ENCODE data around the gene VOPP1. TPM values are rescaled to one million over a fixed set of nuclear protein-coding genes. Genes with fewer than 3 reads are reported as not detected.
"Not testable (repeated sequence)": the region's sequence is repeated elsewhere in the genome, so short reads cannot be mapped to it uniquely, and the experiment has no call there.

VOPP1 gene
- total RNA-seq, 4 donors from 2014 or later: 15.1 to 29.8 (median 22.9) TPM

- no peak for TF ChIP-seq POLR2A (IDR thresholded peaks at IDR 0.05)
- TF ChIP-seq, protein P1, sequence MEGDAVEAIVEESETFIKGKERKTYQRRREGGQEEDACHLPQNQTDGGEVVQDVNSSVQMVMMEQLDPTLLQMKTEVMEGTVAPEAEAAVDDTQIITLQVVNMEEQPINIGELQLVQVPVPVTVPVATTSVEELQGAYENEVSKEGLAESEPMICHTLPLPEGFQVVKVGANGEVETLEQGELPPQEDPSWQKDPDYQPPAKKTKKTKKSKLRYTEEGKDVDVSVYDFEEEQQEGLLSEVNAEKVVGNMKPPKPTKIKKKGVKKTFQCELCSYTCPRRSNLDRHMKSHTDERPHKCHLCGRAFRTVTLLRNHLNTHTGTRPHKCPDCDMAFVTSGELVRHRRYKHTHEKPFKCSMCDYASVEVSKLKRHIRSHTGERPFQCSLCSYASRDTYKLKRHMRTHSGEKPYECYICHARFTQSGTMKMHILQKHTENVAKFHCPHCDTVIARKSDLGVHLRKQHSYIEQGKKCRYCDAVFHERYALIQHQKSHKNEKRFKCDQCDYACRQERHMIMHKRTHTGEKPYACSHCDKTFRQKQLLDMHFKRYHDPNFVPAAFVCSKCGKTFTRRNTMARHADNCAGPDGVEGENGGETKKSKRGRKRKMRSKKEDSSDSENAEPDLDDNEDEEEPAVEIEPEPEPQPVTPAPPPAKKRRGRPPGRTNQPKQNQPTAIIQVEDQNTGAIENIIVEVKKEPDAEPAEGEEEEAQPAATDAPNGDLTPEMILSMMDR (IDR thresholded peaks at IDR 0.05): no peak
- no peak overlapping the region for H3K4me3 ChIP-seq (ENCODE audit: low read depth, poor library complexity, severe bottlenecking)
- intact Hi-C loops (cut with DNase I; ENCODE audit: low total_unique reads): no loop called here
- no peak for DNase-seq (ENCODE audit: low spot score in 2 of 2)
- 82 to 83% methylated on average over 8 of the region's 8 CpGs for WGBS, 2 donors
These were observed 15.5 kb upstream of the VOPP1 start for GRCh38 chr7:55587687-55588378.

GRCh38 chr7:55582656-55583055 is 10.4 kb upstream of the VOPP1 start:
- H3K4me3 ChIP-seq (ENCODE audit: low read depth, poor library complexity, severe bottlenecking); DNase-seq (ENCODE audit: low spot score in 2 of 2); intact Hi-C loops (cut with DNase I; ENCODE audit: low total_unique reads): not testable (repeated sequence)
- 86 to 91% methylated on average over 9 of the region's 9 CpGs for WGBS, 2 donors

GRCh38 chr7:55576753-55577152 is 4.5 kb upstream of the VOPP1 start:
- no peak for DNase-seq (ENCODE audit: low spot score in 2 of 2)
- 80 to 87% methylated on average over 4 of the region's 4 CpGs for WGBS, 2 donors
- TF ChIP-seq, protein P1 (IDR thresholded peaks at IDR 0.05): no peak
- no peak for TF ChIP-seq POLR2A (IDR thresholded peaks at IDR 0.05)
- intact Hi-C loops (cut with DNase I; ENCODE audit: low total_unique reads): no loop called here
- no peak overlapping the region for H3K4me3 ChIP-seq (ENCODE audit: low read depth, poor library complexity, severe bottlenecking)

DNA sequence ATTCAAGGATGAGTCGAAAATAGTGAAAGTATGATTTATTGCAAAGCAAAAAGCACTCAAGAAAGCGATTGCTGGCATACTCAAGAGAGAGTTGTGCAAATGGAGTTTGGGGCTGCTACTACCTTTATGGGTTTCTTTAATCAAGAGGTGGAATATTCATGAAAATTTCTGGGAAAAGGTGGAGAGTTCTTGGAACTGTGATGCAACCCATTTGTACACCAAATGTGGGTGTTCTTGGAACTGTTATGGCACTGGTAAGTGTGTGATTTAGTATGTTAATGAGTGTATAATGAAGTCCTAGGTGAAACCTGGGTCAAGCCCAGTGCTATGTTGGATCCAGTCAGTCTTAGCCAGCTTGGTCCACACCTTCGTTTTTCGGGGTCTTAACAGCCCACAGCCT is 3.4 kb upstream of the VOPP1 start:
- intact Hi-C loops (cut with DNase I; ENCODE audit: low total_unique reads): no loop called here
- TF ChIP-seq POLR2A (IDR thresholded peaks at IDR 0.05): no peak
- WGBS, 2 donors: 86 to 87% methylated on average over 4 of the region's 4 CpGs
- no peak for DNase-seq (ENCODE audit: low spot score in 2 of 2)
- no peak overlapping the region for H3K4me3 ChIP-seq (ENCODE audit: low read depth, poor library complexity, severe bottlenecking)

- intact Hi-C loops (cut with DNase I; ENCODE audit: low total_unique reads): no loop called here
- WGBS, 2 donors: 86 to 88% methylated on average over 9 of the region's 9 CpGs
- no peak for DNase-seq (ENCODE audit: low spot score in 2 of 2)
- no peak overlapping the region for H3K4me3 ChIP-seq (ENCODE audit: low read depth, poor library complexity, severe bottlenecking)
- no peak for TF ChIP-seq POLR2A (IDR thresholded peaks at IDR 0.05)
- TF ChIP-seq, protein P1 (IDR thresholded peaks at IDR 0.05): no peak
These were observed 2.8 kb upstream of the VOPP1 start for GRCh38 chr7:55575098-55575497.

DNA sequence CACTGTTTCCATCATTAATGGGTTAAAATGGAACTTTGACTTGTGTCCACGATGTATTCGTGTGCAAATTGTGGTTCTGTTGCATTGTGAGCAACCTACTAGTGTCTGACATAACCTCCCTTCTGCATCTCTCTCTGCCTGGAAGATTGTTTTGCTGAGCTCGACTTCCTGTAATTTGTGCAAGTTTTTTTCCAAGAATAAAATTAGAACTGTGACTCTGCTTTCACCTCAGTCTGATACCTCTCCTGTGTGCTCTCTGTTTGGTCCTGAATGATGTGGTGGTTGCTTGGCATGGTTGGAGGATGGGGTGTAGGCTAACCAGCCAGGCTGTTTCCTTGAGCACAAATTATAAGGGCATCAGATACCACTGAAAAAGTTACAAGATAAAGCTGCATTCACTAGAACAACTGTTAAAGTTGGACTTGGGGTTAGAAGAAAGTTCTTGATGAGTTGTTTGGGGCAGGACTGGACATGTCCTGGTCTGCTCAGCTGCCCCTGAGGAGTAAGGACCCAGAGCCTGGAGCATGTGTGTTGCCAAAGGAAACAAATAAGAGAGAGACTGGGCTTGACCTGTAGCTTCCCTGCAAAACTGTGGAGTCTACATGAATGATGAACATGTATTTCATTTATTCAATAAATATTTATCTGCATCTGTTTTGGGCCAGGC is 1.9 kb upstream of the VOPP1 start:
- no peak for TF ChIP-seq POLR2A (IDR thresholded peaks at IDR 0.05)
- TF ChIP-seq, protein P1 (IDR thresholded peaks at IDR 0.05): no peak
- no peak for DNase-seq (ENCODE audit: low spot score in 2 of 2)
- no peak overlapping the region for H3K4me3 ChIP-seq (ENCODE audit: low read depth, poor library complexity, severe bottlenecking)
- intact Hi-C loops (cut with DNase I; ENCODE audit: low total_unique reads): no loop called here
- WGBS, 2 donors: 6 to 17% methylated on average over 3 of the region's 3 CpGs
